GM23338 (cell line): ENCODE data around the gene FASTK. TPM values are rescaled to one million over a fixed set of nuclear protein-coding genes. Genes with fewer than 3 reads are reported as not detected.

Source experiments
- ATAC-seq: fragments of 200-7000 bp; cut with Tn5 transposase; 3 replicates; pipeline ENCODE4 v1.9.1; 2020
- DNase-seq: peaks from one replicate; pipeline ENCODE4 v3.0.0-alpha.2; 2015; ENCODE audit warnings: low spot score
- H2AFZ ChIP-seq: fragments of 200-600 bp; sonication (generic); 2 replicates; pipeline ENCODE4 v1.8.0; 2016; ENCODE audit warnings: antibody characterized with exemption, mild to moderate bottlenecking, moderate library complexity
- H3F3A ChIP-seq: fragments of 200-600 bp; sonication (generic); replicated peaks from 2 replicates; pipeline ENCODE4 v1.8.0; 2017; ENCODE audit warnings: antibody characterized with exemption, mixed run types, low read depth
- H3K27ac ChIP-seq: fragments of 200-600 bp; sonication (generic); 2 replicates; pipeline ENCODE4 v1.6.1; 2016; ENCODE audit warnings: low read depth
- H3K27me3 ChIP-seq: fragments of 200-600 bp; sonication (generic); 2 replicates; pipeline ENCODE4 v1.8.0; 2016; ENCODE audit warnings: mild to moderate bottlenecking, mixed run types, moderate library complexity; ENCODE audit not compliant: insufficient read depth
- H3K36me3 ChIP-seq: fragments of 200-600 bp; sonication (generic); 2 replicates; pipeline ENCODE4 v1.8.0; 2016; ENCODE audit warnings: mild to moderate bottlenecking; ENCODE audit not compliant: insufficient read depth
- H3K4me1 ChIP-seq: fragments of 200-600 bp; sonication (generic); 2 replicates; pipeline ENCODE4 v1.8.0; 2016; ENCODE audit warnings: mild to moderate bottlenecking, moderate library complexity; ENCODE audit not compliant: insufficient read depth
- H3K4me2 ChIP-seq: fragments of 200-600 bp; sonication (generic); 2 replicates; pipeline ENCODE4 v1.7.1; 2017; ENCODE audit warnings: mixed run types
- H3K4me3 ChIP-seq: fragments of 200-600 bp; sonication (generic); 2 replicates; pipeline ENCODE4 v1.6.1; 2016; ENCODE audit warnings: mixed run types
- H3K79me2 ChIP-seq: fragments of 200-600 bp; sonication (generic); replicated peaks from 2 replicates; pipeline ENCODE4 v1.8.0; 2017; ENCODE audit warnings: mild to moderate bottlenecking; ENCODE audit not compliant: insufficient read depth
- H3K9me2 ChIP-seq: fragments of 200-600 bp; sonication (generic); 2 replicates; pipeline ENCODE4 v1.8.0; 2017; ENCODE audit not compliant: insufficient read depth
- H4K20me1 ChIP-seq: fragments of 200-600 bp; sonication (generic); replicated peaks from 2 replicates; pipeline ENCODE4 v1.8.0; 2017; ENCODE audit warnings: mild to moderate bottlenecking; ENCODE audit not compliant: insufficient read depth
- H3K27ac Mint-ChIP-seq: 2 replicates; pipeline ENCODE4 v1.8.0; 2020; ENCODE audit warnings: inconsistent platforms, mild to moderate bottlenecking, moderate library complexity, mixed read lengths
- H3K27me3 Mint-ChIP-seq: 3 replicates; pipeline ENCODE4 v1.8.0; 2022; ENCODE audit warnings: low read depth, mild to moderate bottlenecking, moderate library complexity, mixed read lengths, inconsistent platforms; ENCODE audit not compliant: insufficient read depth, poor library complexity
- H3K36me3 Mint-ChIP-seq: 3 replicates; pipeline ENCODE4 v1.8.0; 2021; ENCODE audit warnings: low read depth, mild to moderate bottlenecking, inconsistent platforms, moderate library complexity, mixed read lengths
- H3K4me1 Mint-ChIP-seq: 3 replicates; pipeline ENCODE4 v1.8.0; 2020; ENCODE audit warnings: mild to moderate bottlenecking, inconsistent platforms, mixed read lengths
- H3K4me3 Mint-ChIP-seq: 3 replicates; pipeline ENCODE4 v1.8.0; 2021; ENCODE audit warnings: moderate library complexity, mild to moderate bottlenecking, inconsistent platforms, mixed read lengths
- H3K9me3 Mint-ChIP-seq: 3 replicates; pipeline ENCODE4 v1.8.0; 2020; ENCODE audit warnings: moderate library complexity, mild to moderate bottlenecking, inconsistent platforms, mixed read lengths
- CREB1 ChIP-seq: fragments of 250-450 bp; sonication (Bioruptor Pico); IDR thresholded peaks from 2 replicates; pipeline ENCODE4 v1.5.0; 2020; ENCODE audit warnings: low read depth, mild to moderate bottlenecking, moderate library complexity
- CTCF ChIP-seq, 2 experiments: fragments of 200-600 bp in 1 of 2; sonication (generic) in 1 of 2; conservative IDR thresholded peaks; 2 replicates each; pipeline versions ENCODE4 v1.5.1 to v1.6.1; 2016 to 2017; ENCODE audit warnings: antibody characterized with exemption in 2 of 2, low read depth in 2 of 2, mild to moderate bottlenecking in 2 of 2, moderate library complexity in 1 of 2
- ETS1 ChIP-seq: IDR thresholded peaks from 2 replicates; pipeline ENCODE4 v1.6.1; 2016; ENCODE audit warnings: antibody characterized with exemption
- EZH2 ChIP-seq: fragments of 200-600 bp; sonication (generic); IDR thresholded peaks from one replicate; pipeline ENCODE4 v1.8.0; 2017; ENCODE audit warnings: antibody characterized with exemption, mild to moderate bottlenecking, low read depth; ENCODE audit not compliant: unreplicated experiment
- EZH2phosphoT487 ChIP-seq: fragments of 200-600 bp; sonication (generic); IDR thresholded peaks from one replicate; pipeline ENCODE4 v1.8.1; 2018; ENCODE audit warnings: antibody characterized with exemption; ENCODE audit not compliant: unreplicated experiment
- JUNB ChIP-seq: IDR thresholded peaks from one replicate; pipeline ENCODE4 v1.6.1; 2016; ENCODE audit warnings: antibody characterized with exemption; ENCODE audit not compliant: unreplicated experiment
- NANOG ChIP-seq: IDR thresholded peaks from 2 replicates; pipeline ENCODE4 v1.6.1; 2016; ENCODE audit warnings: antibody characterized with exemption, borderline replicate concordance
- POLR2AphosphoS5 ChIP-seq: IDR thresholded peaks from 2 replicates; pipeline ENCODE4 v1.6.1; 2016; ENCODE audit warnings: antibody characterized with exemption, low read depth
- REST ChIP-seq: IDR thresholded peaks from one replicate; pipeline ENCODE4 v1.6.1; 2018; ENCODE audit warnings: antibody characterized with exemption; ENCODE audit not compliant: unreplicated experiment
- STAT1 ChIP-seq: IDR thresholded peaks from one replicate; pipeline ENCODE4 v1.6.1; 2016; ENCODE audit warnings: antibody characterized with exemption; ENCODE audit not compliant: unreplicated experiment
- ZNF331 ChIP-seq: fragments of 250-450 bp; sonication (Bioruptor Pico); IDR thresholded peaks from 2 replicates; pipeline ENCODE4 v1.5.0; 2020; ENCODE audit warnings: low read depth, mild to moderate bottlenecking, moderate library complexity
- ZNF462 ChIP-seq: fragments of 250-450 bp; sonication (Bioruptor Pico); IDR thresholded peaks from 2 replicates; pipeline ENCODE4 v1.5.0; 2020; ENCODE audit warnings: mild to moderate bottlenecking, moderate library complexity
- polyA plus RNA-seq: library from polyadenylated mRNA; unstranded; fragments of >200 nt; fragmentation: Nextera tagmentation; extraction: Ambion mirVana; gene quantifications from 2 replicates; pipeline ENCODE4 v1.2.1, GENCODE V29; 2016
- total RNA-seq: library from RNA; depleted of rRNA; stranded (reverse); fragments of >200 nt; shearing (Covaris generic); gene quantifications from 2 replicates; pipeline ENCODE4 v1.2.3, GENCODE V29; 2014

FASTK gene
- total and polyA plus RNA-seq, 2 experiments from 2014 or later: 37.4 to 57.4 TPM

- no peaks in the 10 kb centered on the region; the same call in 1 of the 2 replicates for H4K20me1 ChIP-seq
- no peak overlapping the region; the same call in 1 of the 2 replicates for H3K27ac Mint-ChIP-seq
Measured at GRCh38 chr7:151063212-151063561, 17.4 kb downstream of the FASTK start.

More at GRCh38 chr7:151063212-151063561, 17.4 kb downstream of the FASTK start:
- peaks cover 22% of the 10 kb centered on the region for H3K27me3 ChIP-seq
- no peak overlapping the region for H3K27ac ChIP-seq
- TF ChIP-seq NANOG: no peak
- TF ChIP-seq EZH2phosphoT487: no peak
- no peak for TF ChIP-seq ZNF462 (CRISPR knock-in tag)
- no peak for TF ChIP-seq EZH2
- no peak for TF ChIP-seq POLR2AphosphoS5
- TF ChIP-seq ZNF331 (CRISPR knock-in tag): no peak
- no peak for TF ChIP-seq CTCF (conservative IDR thresholded peaks at IDR 0.05; ENCODE audit: low read depth in 2 of 2)
- no peak for TF ChIP-seq CREB1 (CRISPR knock-in tag)
- TF ChIP-seq STAT1: no peak
- no peak for TF ChIP-seq REST
- no peak for TF ChIP-seq JUNB
- no peak for TF ChIP-seq ETS1
- H2AFZ ChIP-seq: no peak overlapping the region
- Mint-ChIP-seq H3K9me3 (no peaks in the 10 kb centered on the region), H3K36me3 (peaks cover 29% of the 10 kb centered on the region), H3K4me1 (peaks cover 41% of the 10 kb centered on the region), H3K27me3 (peaks cover 39% of the 10 kb centered on the region), H3K4me3 (peak overlapping the region; percentile 74)
- no peaks in the 10 kb centered on the region for H3K9me2 ChIP-seq
- peak overlapping the region; percentile 76 for H3K4me3 ChIP-seq
- peaks cover 11% of the 10 kb centered on the region for H3K79me2 ChIP-seq
- DNase-seq (peak; percentile 58), ATAC-seq (peak; percentile 1; the same call in 1 of the 3 replicates)
- peak overlapping the region; percentile 93 for H3K4me2 ChIP-seq
- peaks cover 15% of the 10 kb centered on the region for H3F3A ChIP-seq
- H3K4me1 ChIP-seq: peaks cover 38% of the 10 kb centered on the region
- peaks cover 16% of the 10 kb centered on the region for H3K36me3 ChIP-seq
